Measurements from ENCODE around the gene HLA-DQB2.

The HLA-DQB2 gene

GRCh38 chr6:32744776-32745175, 18.6 kb downstream of the HLA-DQB2 start:
- no peak for DNase-seq

GRCh38 chr6:32742374-32742773, 21.0 kb downstream of the HLA-DQB2 start:
- DNase-seq = no peak

- no peak for DNase-seq
Observed at GRCh38 chr6:32741031-32741960, 22.0 kb downstream of the HLA-DQB2 start, which contains the start of gene HLA-DQA2. Gene HLA-DQA2 (plus strand): TSS chr6:32741391. CDS start chr6:32741444, 53 bp downstream.

- no peak for DNase-seq
Observed at GRCh38 chr6:32738126-32738525, 25.2 kb downstream of the HLA-DQB2 start.

GRCh38 chr6:32718879-32719278, 44.5 kb downstream of the HLA-DQB2 start:
- no peak for DNase-seq

GRCh38 chr6:32716396-32716795, 46.9 kb downstream of the HLA-DQB2 start:
- no peak for DNase-seq

- no peak for DNase-seq
Observed at GRCh38 chr6:32713241-32713640, 50.1 kb downstream of the HLA-DQB2 start.

GRCh38 chr6:32709625-32710024, 53.7 kb downstream of the HLA-DQB2 start:
- no peak for DNase-seq

Measured in CD4-positive, alpha-beta T cell treated with Interferon alpha-2 for 1 hour (primary cell).